ENCODE measurements around the gene MYO15B.
A peak's percentile ranks its signal among the peaks of the same experiment; 100 is the strongest.

Gene MYO15B

DNA sequence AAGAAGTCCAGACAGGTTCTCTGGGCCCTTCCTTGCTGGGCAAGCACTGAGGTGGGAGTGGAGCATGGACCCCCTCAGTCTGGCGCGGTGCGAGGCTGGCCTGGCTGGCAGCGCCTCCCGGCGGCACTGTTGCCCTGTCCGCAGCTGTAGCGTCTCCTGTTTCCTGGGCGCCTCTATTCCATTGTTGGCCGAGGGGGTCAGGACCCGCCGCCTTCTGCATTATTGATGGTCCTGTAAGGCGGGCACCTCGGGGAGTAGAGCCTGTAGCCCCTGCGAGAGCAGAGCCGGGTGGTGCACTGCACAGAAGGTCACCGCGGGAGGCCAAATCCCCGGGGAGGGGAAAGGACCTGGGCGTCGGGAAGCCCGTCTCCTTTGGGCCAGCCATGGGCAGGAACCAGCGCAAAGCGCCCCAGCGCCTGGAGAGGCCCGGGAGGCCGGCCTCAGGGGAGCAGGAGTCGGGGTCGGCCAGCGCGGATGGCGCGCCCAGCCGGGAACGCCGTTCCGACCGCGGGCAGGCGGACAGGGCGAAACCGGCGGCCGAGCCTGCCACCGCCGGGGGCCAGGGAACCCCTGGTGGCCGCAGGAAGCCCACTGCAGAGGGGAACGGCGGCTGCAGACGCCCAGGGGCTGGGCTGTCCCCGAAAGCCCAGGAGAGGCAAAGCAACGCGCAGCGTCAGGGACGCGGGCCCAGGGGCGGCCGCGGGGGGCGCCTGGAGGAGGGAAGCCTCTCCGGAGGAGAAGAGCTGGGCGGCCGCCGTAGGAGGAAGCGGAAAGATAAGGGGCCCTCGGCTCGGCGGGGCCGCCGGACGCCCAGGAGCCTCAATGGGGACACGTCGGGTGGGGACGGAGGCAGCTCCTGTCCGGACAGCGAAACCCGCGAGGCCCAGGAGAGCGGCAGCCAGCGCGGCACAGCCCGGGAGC, at the start of gene MYO15B:
MYO15B (plus strand) TSS at position 126 of the 921 bp plus-strand sequence; CDS start at position 384, 258 bp downstream.
- peak; percentile 30 to 37 for DNase-seq (ENCODE audit: low read depth in 2 of 2)

DNA sequence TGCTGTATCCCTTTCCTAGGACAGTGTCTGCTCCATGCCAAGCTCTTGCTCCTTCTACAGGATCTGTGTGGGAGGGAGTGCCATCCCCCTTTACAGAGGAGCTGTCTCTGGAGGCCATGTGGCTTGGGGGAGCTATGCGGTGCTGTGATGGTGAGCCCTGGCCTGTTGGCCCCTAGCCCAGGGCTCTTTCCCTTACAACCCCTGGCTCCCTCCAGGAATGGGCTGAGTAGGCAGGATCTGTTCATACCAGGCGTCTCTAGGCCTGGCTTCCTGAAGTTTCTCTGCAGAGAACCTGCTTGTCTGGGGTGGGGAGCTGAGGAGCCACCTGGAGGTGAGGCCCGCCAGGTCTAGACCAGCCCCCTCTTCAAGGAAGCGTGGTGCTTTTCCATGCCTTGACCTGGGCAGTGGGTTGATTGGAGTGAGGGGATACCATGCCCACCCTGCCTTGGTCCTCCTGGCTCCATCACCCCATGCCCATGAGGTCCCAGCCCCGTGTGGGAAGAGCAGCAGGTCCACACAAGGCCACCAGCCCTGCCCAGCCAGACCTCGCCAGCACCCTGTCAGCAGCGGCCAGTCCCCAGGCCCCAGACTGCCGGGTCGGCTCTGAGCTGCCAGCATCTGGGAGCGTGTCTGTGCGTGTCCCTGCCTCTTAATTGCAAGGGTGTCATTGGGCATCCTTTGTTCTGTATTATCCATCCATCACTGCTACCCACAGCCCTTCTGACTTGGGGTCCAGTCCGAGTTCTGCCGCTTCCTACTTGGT, 47.5 kb upstream of the MYO15B start:
- no peak for DNase-seq (ENCODE audit: low read depth in 2 of 2)

- DNase-seq (ENCODE audit: low read depth in 2 of 2), result no peak
Measured at GRCh38 chr17:75540923-75541503, 46.6 kb upstream of the MYO15B start.

DNA sequence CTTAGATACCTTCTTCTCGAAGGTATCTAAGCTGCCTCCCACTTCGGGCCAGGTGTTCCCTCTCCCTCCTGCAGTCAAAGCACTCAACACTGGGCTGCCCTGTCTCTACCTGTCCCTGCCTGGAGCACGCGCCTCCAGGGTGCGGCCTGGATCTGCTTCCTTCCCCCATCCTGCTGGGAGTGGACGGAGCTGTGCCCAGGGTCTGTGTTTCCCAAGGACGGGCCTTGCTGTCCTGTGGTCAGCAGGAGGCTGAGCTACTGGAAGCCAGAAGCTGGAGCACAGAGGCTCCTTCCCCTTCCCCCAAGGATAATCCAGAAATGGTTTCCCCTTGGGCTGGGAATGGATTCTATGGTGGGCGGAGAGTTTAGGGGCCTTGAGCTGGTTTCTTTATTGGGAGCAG, 45.4 kb upstream of the MYO15B start:
- no peak for DNase-seq (ENCODE audit: low read depth in 2 of 2)

- DNase-seq (ENCODE audit: low read depth in 2 of 2), result no peak
Measured at GRCh38 chr17:75542728-75543336, 44.8 kb upstream of the MYO15B start.

DNA sequence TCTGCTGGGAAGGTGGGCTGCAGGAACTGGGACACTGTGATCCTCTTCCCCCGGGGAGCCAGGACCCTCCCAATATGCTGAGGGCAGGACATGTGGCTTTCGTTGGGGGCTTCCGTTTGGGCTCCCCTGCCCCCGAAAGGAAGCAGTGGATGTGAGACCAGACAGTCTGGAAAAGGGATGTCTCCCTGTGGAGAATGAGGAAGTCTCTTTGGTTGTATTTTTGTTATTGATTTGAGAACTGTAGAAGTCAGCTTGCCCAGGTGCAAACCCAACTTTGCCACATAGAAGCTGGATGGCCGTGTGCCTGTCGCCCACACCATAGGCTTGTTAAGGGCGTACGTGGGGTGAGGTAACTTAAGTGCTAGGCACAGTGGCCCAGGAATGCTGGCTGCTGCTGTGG, 43.4 kb upstream of the MYO15B start:
- no peak for DNase-seq (ENCODE audit: low read depth in 2 of 2)

DNA sequence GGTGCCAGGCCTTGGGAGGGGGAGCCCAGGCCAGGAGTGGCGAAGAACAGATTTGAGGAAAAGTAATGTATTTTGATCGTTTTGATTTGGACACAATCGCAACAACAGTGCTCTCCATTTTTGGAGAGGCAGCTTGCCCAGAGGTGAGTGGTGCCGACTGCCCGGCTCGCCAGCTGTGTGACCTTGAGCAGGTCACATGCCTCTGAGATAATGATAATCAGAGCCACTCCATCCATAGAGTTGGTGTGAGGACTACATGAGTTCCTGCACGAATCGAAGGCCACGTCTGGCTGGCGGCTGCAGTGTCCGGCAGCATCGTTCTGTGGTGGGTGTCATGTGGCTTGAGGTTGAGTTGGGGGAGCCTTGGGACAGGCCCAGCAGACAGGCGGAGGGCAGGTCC, 41.4 kb upstream of the MYO15B start:
- DNase-seq (ENCODE audit: low read depth in 2 of 2), result no peak

GRCh38 chr17:75547091-75547490, 40.5 kb upstream of the MYO15B start:
- no peak for DNase-seq (ENCODE audit: low read depth in 2 of 2)

GRCh38 chr17:75548813-75549212, 38.8 kb upstream of the MYO15B start:
- no peak for DNase-seq (ENCODE audit: low read depth in 2 of 2)

DNA sequence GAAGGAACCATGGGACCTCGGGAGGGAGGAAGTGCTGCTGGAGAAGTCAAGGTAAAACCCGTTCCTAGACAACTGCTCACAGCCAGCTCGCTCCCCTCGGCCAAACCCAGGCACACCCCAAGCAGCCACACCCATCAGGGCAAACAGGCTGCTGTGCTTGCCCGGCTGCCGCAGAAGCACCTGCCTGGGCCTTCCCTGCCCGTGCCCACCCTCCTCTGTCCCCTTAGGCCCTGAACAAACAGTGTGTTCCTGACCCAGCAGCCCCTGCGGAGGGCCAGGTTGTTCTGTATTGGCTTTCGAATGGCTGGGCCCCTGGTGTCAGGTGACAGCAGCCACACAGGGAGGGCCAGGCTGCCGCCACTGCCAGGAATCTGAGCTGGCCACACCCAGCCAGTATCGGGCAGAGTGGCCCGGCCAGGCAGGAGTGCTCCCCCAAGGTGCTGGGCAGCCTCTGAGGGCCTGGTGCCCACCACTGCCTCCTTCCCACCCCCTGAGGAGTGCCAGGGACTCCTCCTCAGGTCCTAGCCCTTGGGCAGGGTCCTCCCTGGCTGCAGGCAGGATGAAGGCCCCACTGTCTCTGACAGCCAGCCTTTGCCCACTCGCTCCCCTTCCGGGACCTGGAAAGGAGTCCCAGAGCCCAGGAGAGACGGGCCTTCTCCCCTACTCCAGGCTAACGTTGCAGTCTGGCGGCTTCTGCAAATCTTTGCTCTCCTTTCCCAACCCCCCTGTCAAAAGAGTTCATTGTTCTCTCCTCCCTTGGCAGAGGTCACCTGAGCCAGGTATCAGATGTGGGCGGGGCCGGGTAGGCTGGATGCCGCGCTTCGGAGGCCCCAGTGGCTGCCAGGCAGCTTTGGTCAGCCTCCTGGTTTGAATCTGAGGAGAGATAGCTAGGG, 38.1 kb upstream of the MYO15B start:
- no peak for DNase-seq (ENCODE audit: low read depth in 2 of 2)

DNA sequence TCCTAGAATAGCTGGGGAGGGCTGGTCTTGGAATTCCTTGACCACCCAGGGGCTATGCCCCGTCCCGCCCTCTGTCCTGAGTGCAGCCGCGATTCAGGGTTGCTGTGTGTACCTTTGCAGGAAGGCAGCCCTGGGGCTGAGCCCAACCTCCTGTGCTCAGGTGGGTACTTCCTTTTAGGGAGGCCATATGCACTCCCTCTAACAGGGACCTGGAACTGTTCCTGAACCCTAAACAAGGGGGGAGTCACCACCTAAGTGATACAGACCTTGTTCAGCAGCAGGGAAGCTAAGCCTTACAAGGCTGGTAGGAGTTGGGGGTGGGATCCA, 37.5 kb upstream of the MYO15B start:
- no peak for DNase-seq (ENCODE audit: low read depth in 2 of 2)

GRCh38 chr17:75551266-75551665, 36.3 kb upstream of the MYO15B start:
- DNase-seq (ENCODE audit: low read depth in 2 of 2), result no peak

DNA sequence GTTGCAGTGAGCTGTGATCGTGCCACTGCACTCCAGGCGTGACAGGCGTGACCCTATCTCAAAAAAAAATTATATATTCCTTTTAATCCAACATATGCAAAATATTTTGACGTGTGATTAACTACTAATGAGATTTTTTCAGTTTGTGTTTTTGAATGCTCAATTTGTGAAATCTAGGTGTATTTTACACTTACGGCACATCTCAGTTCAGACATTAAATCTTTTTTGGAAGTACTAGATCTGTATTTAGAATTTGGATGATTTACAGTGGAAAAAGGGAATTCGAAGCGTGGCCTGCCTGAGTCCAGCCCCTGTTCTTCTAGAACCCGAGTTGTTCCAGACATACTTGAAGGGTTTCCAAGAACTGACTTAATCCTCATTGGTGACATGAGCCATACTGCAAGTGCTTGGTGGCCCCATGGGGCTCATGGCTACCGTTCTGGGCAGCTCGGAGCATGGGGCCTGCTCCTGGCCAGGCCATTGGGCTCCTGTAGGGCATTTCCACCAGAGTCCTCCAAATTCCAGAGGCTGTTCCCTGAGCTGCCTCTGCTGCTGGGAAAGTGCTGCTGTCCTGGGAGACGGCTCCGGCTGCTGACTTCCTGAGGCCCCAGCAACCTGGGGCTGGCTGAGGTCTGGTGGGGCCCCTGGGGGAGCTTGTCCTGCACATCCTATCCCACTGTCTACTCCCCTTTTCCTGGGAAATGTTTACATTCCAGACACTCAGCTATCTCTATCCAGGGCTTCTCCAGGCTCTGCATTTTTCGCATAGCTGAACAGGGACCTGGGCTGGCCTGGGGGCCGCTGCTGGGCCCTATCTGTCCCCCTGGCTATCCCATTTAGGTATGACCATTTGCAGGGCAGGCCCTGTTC, 34.9 kb upstream of the MYO15B start:
- DNase-seq (ENCODE audit: low read depth in 2 of 2), result no peak

DNA sequence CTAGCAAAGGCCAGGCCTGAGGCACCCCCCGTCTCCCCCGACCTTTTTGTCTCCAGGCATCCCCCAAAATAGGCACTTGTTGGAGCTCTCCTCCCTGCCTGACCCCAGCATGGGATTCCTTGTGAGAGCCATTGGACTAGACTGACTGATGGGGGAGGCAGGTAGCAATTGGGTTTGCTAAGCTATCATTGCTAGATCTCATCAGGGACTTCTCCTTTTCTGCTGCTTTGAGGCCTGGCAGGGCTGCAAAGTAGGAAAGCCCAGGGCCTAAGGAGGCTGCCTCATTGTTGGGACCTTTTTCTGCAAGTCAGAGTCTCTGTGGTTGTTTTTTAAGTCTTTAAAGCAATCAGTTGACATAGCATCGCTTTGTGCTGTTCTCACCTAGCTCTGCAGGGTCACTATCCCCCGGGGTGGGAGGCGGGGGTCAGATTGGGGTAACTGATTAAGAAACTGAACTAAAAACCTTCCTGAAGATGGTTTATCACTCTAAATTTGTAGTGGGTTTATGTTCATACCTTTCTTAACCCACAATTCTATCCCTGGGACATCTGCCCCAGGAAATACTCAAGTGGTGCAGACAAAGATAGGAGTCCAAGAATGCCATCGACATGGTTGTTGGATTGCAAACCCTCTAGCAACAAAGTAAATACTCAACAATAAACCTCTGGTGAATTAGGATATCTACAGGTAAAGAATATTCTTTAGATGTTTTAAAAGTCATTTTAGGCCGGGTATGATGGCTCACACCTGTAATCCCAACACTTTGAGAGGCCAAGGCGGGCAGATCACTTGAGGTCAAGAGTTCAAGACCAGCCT, 34.1 kb upstream of the MYO15B start:
- no peak for DNase-seq (ENCODE audit: low read depth in 2 of 2)

DNA sequence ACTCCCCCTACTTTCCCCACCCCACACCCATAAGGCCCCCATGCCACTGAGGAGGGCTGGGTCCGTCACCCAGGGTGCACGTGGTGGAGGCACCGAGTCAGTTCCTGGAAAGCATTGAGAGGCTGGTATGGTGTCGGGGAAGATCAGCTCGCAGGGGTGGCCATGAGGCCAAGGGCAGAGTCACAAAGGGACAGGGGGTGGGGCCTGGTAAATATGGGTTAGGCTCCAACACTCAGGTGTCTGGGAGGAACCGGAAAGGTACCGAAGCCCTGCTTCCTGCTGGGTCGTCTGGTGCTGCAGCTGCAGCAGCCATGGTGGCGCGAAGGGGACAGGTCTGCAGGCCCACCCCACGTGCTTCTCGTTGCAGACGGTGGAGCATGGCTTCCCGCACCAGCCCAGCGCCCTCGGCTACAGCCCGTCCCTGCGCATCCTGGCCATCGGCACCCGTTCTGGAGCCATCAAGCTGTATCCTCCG, 31.9 kb upstream of the MYO15B start:
- DNase-seq (ENCODE audit: low read depth in 2 of 2), result no peak

GRCh38 chr17:75557075-75557851, 30.3 kb upstream of the MYO15B start:
- no peak for DNase-seq (ENCODE audit: low read depth in 2 of 2)

DNA sequence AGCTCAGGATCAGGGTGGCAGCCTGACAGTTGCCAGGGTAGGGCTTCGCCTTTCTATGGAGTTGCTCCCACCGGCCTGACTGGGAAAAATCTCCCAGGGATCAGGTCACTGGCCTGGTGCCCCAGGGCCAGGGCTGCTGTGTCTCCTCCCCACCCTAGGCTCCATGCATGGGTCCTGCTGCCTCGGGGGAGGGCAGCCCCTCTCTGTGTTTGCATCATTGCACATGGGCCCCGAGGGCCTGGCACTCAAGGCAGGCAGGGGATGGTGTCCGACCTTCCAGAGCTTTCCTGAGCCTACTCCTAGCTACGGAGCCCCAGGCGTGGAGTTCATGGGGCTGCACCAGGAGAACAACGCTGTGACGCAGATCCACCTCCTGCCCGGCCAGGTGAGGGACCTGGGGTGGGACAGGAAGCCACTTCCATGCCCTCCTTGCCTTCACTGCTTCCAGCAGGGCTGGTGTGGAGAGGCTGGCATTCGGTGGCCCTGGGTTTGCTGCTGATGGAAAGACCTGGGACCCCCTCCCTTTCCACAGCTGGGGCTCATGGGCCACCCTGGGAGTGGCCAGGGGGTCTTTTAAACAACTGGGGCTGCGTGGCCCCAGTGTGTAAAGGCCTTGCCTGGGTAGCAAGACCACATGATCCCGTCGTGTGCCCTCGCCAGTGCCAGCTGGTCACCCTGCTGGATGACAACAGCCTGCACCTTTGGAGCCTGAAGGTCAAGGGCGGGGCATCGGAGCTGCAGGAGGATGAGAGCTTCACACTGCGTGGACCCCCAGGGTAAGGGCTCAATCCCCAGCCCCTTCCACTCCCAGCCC, 29.5 kb upstream of the MYO15B start:
- DNase-seq (ENCODE audit: low read depth in 2 of 2), result no peak
